HG02763 (cell line): Measurements from ENCODE around the gene CSMD2.

Experiments
- ATAC-seq: cut with Tn5 transposase; IDR thresholded peaks from one replicate; pipeline ENCODE4 v1.9.1; 2021; ENCODE audit warnings: mild to moderate bottlenecking, moderate library complexity; ENCODE audit not compliant: unreplicated experiment

The CSMD2 gene

GRCh38 chr1:33471416-33471815 is 693.6 kb downstream of the CSMD2 start:
- ATAC-seq: no peak

DNA sequence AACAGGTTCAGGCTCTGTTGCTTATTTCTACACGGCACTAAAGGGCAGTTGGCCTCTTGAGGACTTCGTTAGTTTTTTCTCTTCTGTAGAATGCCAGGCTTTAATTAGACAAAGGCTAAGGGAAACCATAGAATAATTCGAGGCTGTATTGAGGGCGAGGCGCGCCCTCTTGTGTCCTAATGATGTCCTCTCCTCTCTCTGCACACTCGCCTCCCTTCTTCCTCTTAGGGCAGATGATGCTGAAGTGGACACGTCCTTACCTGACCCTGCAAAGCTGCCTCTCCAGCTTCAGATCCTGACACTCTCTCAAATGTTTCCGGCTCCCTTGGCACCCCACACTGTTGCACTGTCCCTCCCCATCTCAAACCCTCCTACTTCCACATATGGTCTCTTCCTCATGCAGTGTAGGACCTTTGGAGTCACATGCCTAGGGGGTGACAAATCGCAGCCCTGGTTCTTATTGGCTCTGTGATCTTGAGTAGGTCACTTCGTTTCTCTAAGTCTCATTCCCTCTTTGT is 694.5 kb downstream of the CSMD2 start:
- no peak for ATAC-seq

- ATAC-seq: no peak
Measured at GRCh38 chr1:33469691-33470090, 695.3 kb downstream of the CSMD2 start.

- no peak for ATAC-seq
Measured at GRCh38 chr1:33468967-33469366, 696.1 kb downstream of the CSMD2 start.

- ATAC-seq: no peak
Measured at GRCh38 chr1:33468531-33468930, 696.5 kb downstream of the CSMD2 start.

DNA sequence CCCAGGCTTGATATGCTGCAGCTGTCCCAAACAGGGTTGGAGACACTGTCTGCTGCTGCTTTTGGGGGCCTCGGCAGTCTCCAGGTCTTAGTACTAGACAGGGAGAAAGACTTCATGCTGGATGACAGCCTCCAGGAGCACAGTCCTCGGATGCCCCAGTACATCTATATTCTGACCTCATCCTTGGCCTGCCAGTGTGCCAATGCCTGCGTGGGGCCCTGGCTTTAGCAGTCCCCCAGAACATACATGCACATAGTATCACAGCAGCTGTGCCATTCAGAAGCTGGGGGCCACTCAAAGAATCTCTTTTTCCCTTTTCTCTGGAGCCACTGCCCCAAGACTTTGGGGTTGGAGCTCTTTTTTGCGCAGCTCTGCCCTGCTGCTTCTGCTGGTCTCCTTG is 697.0 kb downstream of the CSMD2 start:
- no peak for ATAC-seq

- no peak for ATAC-seq
Measured at GRCh38 chr1:33466159-33466558, 698.9 kb downstream of the CSMD2 start.

DNA sequence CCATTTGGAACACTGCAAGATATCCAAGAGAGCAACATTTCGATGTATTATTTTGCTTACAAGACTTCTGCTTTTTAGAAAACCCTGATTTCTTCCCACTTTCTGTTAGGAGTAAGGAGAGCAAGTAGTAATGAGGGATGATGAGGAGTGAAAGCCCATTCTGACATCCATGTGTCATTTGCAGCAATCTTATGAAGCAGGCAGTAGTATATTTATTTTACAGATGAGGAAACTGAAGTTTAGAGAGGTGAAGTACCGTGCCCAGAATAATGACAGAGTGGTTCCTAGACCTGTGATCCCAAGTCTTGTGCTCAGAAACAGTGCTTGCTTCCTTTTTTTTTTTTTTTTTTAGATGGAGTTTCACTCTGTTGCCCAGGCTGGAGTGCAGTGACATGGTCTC is 699.7 kb downstream of the CSMD2 start:
- no peak for ATAC-seq

- ATAC-seq: no peak
Measured at GRCh38 chr1:33464552-33464951, 700.5 kb downstream of the CSMD2 start.
